ENCODE results near the gene NPAT.
A peak's percentile ranks its signal among the peaks of the same experiment; 100 is the strongest.

The NPAT gene

DNA sequence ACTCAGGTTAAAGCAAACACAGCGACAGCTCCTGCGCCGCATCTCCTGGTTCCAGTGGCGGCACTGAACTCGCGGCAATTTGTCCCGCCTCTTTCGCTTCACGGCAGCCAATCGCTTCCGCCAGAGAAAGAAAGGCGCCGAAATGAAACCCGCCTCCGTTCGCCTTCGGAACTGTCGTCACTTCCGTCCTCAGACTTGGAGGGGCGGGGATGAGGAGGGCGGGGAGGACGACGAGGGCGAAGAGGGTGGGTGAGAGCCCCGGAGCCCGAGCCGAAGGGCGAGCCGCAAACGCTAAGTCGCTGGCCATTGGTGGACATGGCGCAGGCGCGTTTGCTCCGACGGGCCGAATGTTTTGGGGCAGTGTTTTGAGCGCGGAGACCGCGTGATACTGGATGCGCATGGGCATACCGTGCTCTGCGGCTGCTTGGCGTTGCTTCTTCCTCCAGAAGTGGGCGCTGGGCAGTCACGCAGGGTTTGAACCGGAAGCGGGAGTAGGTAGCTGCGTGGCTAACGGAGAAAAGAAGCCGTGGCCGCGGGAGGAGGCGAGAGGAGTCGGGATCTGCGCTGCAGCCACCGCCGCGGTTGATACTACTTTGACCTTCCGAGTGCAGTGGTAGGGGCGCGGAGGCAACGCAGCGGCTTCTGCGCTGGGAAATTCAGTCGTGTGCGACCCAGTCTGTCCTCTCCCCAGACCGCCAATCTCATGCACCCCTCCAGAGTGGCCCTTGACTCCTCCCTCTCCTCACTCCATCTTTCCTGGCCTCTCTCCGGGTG is at the start of gene NPAT, which contains the start of gene ATM:
NPAT (minus strand) TSS at position 65 of the 774 bp plus-strand sequence. CDS start 102 bp downstream, outside the sequence.
ATM (plus strand) TSS at position 494 of the 774 bp plus-strand sequence. CDS start 4,558 bp downstream, outside the sequence.
- peak; percentile 99 for DNase-seq (ENCODE audit: low read depth)

DNA sequence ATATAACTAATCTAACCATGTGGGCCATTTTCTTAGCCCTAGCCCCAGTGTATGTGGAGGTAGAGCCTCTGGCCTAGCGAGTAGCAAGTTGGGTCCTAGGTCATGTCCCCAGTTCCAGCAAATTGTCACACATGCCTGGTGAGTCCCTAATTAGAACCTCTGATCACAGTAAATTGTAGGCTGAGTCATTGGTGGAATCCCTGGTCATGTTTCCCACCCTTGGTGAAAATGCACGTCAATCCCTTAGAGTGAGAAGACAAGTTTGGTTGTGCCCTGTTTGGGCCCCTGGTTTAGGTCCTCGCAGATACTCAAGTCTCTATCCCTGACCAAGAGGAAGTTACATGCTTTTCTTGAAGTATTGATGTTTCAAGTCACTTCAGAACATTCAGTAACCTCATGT is 47.1 kb upstream of the NPAT start:
- no peak for DNase-seq (ENCODE audit: low read depth)

DNA sequence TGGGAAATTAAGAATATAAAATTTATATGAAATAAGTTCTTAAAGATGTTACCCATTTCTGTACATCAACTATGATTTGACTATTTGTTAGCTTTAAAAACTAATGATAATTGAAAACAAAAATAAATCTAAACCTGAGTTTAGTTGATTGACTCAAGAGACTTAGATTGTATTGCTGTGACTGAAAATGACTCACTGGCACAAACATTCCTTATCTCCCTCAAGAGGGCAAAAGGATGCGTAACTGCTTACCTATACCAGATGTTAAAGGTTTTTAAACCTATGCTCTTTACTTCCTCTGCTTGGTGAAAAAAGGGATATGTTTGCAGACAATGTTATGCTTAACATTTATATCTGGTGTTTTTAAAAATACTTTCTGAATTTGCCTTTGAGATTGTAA is 30.7 kb upstream of the NPAT start:
- DNase-seq (ENCODE audit: low read depth): no peak

- no peak for DNase-seq (ENCODE audit: low read depth)
These were observed 24.4 kb upstream of the NPAT start for GRCh38 chr11:108246885-108247284.

DNA sequence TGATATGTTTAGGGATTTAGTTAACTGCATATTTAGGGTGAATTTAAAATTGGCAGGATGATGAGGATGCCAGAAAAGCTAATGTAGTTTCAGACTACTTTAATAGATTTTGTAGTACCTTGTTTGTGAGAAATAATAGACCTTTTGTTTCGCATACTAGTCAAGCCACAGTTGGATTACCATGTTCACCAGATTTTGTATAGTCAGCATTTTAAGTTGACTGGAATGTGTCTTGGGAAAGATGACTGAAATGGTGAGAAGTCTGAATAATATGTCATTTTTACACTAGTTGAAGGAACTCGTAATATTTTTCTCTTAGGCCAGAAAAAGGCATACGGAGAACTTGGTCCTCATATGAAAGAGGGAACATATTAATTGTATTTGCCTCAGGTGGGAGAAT is 23.9 kb upstream of the NPAT start:
- no peak for DNase-seq (ENCODE audit: low read depth)

DNA sequence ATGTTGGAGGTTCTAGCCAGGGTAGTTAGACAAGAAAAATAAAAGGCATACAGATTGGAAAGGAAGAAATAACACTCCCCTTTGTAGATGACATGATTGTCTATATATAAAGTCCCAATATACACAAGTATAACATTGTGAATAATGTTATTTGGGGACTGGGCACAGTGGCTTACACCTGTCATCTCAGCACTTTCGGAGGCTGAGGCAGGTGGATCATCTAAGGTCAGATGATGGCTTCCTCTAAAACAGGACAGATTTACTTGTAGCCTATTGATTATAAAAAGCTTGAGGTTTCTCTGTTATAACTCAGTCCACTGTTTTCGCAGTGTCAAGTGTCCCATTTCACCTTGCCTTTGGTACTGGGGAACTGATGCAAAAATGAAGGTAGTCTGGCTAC is 20.0 kb upstream of the NPAT start:
- DNase-seq (ENCODE audit: low read depth): no peak

DNA sequence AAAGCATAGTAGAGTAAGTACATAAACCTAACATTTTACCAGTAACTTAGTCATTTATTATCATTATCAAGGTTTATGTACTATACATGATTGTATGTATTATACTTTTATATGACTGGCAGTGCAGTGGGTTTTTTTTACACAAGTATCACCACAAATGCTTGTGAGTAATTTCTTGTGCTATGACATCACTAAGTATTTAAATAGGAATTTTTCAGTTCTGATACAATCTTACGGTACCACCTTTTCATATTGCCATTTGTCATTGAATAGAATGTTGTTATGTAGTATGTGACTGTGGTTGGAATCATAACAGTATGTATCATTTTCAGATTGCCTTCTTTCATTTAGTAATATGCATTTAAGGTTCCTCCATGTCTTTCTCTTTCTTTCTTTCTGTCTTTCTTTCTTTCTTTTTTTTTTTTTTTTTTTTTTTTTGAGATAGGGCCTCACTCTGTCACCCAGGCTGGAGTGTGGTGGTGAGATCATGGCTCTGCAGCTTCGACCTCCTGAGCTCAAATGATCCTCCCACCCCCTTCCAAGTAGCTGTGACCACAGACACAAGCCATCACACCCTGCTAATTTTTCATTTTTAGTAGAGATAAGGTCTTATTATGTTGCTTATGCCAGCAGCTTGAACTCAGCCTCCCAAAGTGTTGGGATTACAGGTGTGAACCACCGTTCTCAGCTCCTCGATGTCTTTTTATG is 19.0 kb upstream of the NPAT start:
- DNase-seq (ENCODE audit: low read depth): no peak

DNA sequence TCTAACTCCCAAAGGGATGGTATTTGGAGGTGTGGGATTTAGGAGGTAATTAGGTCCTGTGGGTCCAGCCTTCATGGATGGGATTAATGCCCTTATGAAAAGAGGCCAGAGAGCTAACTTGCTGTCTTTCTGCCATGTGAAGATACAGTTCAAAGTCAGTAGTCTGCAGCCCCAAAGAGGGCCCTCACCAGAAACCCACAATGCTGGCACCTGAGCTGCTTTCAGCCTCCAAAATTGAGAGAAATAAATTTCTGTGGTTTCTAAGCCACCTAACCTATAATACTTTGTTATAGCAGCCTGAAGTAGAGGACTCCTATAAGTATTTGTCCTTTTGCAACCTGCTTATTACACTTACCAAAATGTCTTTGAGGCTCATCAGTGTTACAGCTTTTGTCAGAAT is 16.6 kb upstream of the NPAT start:
- no peak for DNase-seq (ENCODE audit: low read depth)

DNA sequence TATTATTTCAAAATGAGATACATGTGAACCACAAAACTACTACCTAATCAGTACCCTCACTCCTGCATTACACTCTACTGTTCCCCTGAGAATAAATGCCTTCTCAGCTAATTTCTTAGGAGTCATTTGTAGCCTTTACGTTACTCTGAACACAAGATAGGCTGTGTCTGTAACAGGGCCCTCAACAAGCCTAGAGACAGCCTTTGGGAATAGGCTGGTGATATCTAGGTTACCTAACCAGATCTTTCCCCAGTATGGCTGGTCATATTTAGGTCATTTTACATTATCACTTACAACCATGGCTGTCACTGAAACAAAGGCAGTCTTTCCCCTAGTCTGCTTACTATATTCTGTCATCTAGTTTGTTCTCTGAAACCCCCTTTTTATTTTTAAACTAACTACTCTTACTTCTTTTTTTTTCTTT is 14.6 kb upstream of the NPAT start:
- no peak for DNase-seq (ENCODE audit: low read depth)

DNA sequence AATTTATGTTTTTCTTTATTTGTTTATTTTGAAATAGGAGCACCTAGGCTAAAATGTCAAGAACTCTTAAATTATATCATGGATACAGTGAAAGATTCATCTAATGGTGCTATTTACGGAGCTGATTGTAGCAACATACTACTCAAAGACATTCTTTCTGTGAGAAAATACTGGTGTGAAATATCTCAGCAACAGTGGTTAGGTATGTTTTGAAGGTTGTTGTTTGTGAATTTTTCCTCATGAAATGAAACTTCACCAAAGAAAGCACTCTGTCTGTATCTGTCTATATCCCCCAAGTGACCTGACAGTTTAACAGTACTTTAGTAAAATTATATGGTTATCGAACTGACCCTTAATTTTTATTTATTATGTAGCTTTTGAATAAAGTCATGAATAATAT is 13.2 kb upstream of the NPAT start:
- no peak for DNase-seq (ENCODE audit: low read depth)

DNA sequence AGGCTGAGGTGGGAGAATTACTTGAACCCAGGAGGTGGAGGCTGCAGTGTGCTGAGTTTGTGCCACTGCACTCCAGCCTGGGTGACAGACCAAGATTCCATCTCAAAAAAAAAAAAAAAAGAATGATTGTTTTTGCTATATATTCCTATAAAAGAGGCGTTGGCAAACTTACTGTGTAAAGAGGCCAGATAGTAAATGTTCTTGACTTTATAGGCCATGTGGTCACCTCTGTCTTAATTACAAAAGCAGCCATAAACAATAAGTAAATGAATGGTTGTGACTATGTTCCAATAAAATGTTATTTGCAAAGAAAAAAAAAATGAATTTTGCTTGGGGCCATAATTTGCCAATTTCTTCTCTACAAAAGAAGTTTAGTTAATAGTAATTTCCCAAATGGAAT is 12.8 kb upstream of the NPAT start:
- no peak for DNase-seq (ENCODE audit: low read depth)

DNA sequence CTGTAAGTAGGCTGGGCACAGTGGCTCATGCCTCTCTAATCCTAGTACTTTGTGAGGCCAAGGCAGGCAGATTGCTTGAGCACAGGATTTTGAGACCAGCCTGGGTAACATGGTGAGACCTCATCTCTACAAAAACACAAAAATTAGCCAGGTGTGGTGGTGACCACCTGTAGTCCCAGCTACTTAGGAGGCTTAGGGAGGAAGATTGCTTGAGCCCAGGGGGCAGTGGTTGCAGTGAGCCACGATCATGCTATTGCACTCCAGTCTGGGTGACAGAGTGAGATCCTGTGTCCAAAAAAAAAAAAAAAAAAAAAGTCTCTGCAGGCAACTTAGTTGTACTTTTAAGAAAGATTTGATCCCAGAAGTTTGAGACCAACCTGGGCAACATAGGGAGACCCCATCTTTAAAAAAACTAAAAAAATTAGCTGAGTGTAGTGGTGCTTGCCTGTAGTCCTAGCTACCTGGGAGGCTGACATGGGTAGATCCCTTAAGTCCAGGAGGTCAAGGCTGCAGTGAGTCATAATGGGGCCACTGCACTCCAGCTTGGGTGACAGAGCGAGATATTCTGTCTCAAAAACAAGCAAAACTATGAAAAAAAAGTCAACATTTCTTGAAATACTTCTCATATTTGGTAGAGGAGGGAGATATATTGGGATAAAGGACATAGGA is 11.0 kb upstream of the NPAT start:
- no peak for DNase-seq (ENCODE audit: low read depth)

- DNase-seq (ENCODE audit: low read depth): no peak
These were observed 5.8 kb upstream of the NPAT start for GRCh38 chr11:108228251-108228650.

DNA sequence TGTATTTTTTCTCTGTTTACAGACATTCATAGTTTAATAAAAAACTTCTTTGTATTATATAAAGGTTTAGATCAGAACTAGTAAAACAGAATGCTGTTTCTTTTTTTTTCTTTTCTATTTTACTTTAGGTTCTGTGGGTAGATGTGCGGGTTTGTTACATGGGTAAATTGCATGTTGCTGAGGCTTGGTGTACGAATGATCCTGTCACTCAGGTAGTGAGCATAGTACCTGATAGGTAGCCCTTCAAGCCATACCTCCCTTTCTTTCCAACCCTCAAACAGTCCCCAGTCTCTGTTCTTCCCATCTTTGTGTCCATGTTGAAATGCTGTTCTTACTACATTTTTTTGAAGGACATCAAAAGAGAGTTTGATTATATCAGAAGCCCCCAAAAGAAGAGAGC is 3.6 kb upstream of the NPAT start:
- DNase-seq (ENCODE audit: low read depth): no peak

DNA sequence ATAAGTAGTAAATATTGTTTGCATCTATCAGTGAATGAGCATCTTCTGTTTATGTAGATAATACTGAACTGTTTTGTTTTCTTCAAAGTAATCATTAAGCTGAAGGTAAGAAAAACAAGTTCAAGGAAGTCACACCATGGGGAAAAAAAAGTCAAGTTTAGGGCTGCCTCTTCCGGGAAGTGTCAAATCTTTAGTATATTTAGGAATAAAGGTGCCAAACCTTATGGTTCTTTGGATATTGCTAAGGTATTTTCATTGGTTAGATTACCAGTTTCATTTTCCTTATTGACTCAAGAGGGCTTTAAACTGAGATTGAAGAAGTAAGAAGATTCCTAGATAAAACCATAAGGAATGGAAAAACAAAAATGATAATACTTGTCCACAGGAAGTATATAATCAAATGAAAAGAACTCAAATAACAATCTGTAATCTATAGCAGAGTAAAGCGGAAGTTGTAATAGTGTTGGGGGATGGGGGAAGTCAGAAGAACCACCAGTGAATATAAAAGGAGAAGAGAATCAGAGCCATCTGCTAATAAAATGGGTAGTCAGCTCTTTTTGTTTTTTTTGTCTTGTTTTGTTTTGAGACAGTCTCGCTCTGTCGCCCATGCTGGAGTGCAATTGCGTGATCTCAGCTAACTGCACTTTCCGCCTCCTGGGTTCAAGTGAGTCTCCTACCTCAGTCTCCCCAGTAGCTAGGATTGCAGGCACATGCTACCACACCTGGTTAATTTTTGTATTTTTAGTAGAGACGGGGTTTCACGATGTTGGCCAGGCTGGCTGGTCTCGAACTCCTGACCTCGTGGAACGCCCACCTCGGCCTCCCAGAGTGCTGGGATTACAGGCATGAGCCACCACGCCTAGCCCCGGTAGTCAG is 2.7 kb upstream of the NPAT start:
- DNase-seq (ENCODE audit: low read depth): no peak

DNA sequence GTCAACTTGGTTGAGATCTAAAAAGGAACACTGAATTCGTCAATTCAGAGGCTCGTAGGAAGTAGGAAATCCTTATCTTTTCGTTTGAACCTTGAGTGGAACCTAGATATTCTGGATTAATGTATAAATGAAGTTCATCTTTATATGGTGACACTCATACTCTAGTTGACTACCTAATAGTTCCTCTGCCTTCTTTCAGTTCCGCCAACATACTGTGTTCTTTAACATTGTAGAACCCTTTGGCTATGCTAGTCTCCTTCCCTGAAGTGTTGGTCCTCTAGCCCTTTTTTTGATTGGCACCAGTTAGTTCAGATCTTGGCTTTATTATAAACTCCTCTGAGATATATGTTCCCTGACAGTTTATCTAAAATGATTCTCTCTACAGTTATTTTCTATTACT is 1.9 kb upstream of the NPAT start:
- no peak for DNase-seq (ENCODE audit: low read depth)

- no peak for DNase-seq (ENCODE audit: low read depth)
These were observed 1.1 kb upstream of the NPAT start for GRCh38 chr11:108223348-108224149.

DNA sequence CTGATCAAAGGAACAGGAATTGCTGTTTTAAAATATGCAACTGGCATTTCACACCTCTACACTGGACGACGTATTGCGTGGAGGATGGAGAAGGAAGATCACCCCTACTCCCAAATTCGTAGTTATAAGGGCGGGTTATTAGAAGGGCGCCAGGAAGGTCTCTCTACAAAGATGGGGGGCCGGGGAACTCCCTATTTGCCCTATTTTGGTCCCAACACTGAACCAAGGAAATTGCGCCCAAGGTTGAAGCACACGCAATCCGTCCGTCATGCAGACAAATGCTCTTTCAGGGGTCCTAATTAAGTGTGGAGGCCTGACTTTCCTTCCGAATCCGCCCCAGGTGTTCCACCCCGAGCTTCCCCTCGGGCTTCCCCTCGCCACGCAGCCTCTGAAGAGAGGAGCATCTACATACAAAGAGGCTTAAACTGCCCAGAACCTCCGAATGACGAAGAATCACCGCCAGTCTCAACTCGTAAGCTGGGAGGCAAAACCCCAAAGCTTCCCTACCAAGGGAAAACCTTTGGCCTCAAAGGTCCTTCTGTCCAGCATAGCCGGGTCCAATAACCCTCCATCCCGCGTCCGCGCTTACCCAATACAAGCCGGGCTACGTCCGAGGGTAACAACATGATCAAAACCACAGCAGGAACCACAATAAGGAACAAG is 396 bp downstream of the NPAT start:
- DNase-seq (ENCODE audit: low read depth): no peak

DNA sequence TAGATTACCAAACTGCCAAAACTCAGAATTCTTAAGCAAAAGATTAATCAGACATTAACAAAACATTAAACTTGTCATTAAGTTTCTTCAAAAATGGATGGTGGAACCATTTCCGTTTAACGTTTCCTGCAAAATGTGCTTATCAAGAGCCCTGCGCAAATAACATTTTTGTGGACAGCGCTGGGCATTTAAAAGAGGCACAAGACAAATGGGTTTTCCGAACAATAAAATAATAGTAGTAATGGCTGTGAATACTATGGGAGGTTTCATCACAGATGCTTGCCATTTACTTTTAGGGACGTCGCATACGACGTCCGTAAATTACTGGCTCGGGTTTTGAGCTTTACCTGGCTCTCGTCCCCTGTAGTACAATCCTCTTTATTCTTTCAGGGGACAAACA is 1.1 kb downstream of the NPAT start:
- DNase-seq (ENCODE audit: low read depth): no peak

GRCh38 chr11:108220721-108221336 is 1.6 kb downstream of the NPAT start:
- no peak for DNase-seq (ENCODE audit: low read depth)
